GM19043 (cell line): ENCODE results near the gene C1orf232.
A peak's percentile ranks its signal among the peaks of the same experiment; 100 is the strongest.

Experiments used
- ATAC-seq: cut with Tn5 transposase; IDR thresholded peaks from one replicate; pipeline ENCODE4 v1.9.1; 2021; ENCODE audit warnings: low read depth; ENCODE audit not compliant: unreplicated experiment

C1orf232 gene

GRCh38 chr1:26180010-26180506 lies 11.3 kb upstream of the C1orf232 start:
- no peak for ATAC-seq

- ATAC-seq, result no peak
Observed at GRCh38 chr1:26177182-26177684, 8.5 kb upstream of the C1orf232 start, which contains the start of gene CNKSR1. CNKSR1 (plus strand) TSS chr1:26177491; CDS start chr1:26177548, 57 bp downstream.

GRCh38 chr1:26175346-26175745 lies 6.6 kb upstream of the C1orf232 start:
- ATAC-seq, result no peak

- no peak for ATAC-seq
Observed at GRCh38 chr1:26171084-26172072, 2.6 kb upstream of the C1orf232 start, which contains the start of gene ZNF593OS. ZNF593OS (minus strand) TSS chr1:26171832; CDS start chr1:26171661, 171 bp downstream.

- ATAC-seq, result no peak
Observed at GRCh38 chr1:26170472-26170821, 1.7 kb upstream of the C1orf232 start.

GRCh38 chr1:26169669-26170471 lies 1.1 kb upstream of the C1orf232 start, which contains the start of gene ZNF593:
ZNF593 (plus strand) TSS chr1:26169908; CDS start chr1:26169984, 76 bp downstream.
- peak; percentile 91 for ATAC-seq

GRCh38 chr1:26169198-26169554 lies 413 bp upstream of the C1orf232 start:
- no peak for ATAC-seq

GRCh38 chr1:26166719-26167281 lies 2.0 kb downstream of the C1orf232 start:
- no peak for ATAC-seq

- no peak for ATAC-seq
Observed at GRCh38 chr1:26164861-26165842, 3.6 kb downstream of the C1orf232 start.

GRCh38 chr1:26164036-26164860 lies 4.5 kb downstream of the C1orf232 start:
- no peak for ATAC-seq

- no peak for ATAC-seq
Observed at GRCh38 chr1:26163684-26164035, 5.1 kb downstream of the C1orf232 start.

- ATAC-seq, result no peak
Observed at GRCh38 chr1:26162220-26162709, 6.5 kb downstream of the C1orf232 start.

- no peak for ATAC-seq
Observed at GRCh38 chr1:26161415-26162219, 7.1 kb downstream of the C1orf232 start.

GRCh38 chr1:26160527-26161414 lies 8.0 kb downstream of the C1orf232 start:
- ATAC-seq, result no peak

- ATAC-seq, result no peak
Observed at GRCh38 chr1:26159743-26160039, 9.1 kb downstream of the C1orf232 start.

GRCh38 chr1:26158908-26159742 lies 9.6 kb downstream of the C1orf232 start, which contains the start of gene FAM110D:
FAM110D (plus strand) TSS chr1:26159079; CDS start chr1:26161292, 2,213 bp downstream.
- ATAC-seq, result no peak
